ENCODE data around the gene SYNCRIP. TPM values are rescaled to one million over a fixed set of nuclear protein-coding genes. Genes with fewer than 3 reads are reported as not detected.
"Not testable (repeated sequence)": the region's sequence is repeated elsewhere in the genome, so short reads cannot be mapped to it uniquely, and the experiment has no call there.

Gene SYNCRIP
- 100 to 1,000 TPM; 142 to 150 TPM for total RNA-seq

DNA sequence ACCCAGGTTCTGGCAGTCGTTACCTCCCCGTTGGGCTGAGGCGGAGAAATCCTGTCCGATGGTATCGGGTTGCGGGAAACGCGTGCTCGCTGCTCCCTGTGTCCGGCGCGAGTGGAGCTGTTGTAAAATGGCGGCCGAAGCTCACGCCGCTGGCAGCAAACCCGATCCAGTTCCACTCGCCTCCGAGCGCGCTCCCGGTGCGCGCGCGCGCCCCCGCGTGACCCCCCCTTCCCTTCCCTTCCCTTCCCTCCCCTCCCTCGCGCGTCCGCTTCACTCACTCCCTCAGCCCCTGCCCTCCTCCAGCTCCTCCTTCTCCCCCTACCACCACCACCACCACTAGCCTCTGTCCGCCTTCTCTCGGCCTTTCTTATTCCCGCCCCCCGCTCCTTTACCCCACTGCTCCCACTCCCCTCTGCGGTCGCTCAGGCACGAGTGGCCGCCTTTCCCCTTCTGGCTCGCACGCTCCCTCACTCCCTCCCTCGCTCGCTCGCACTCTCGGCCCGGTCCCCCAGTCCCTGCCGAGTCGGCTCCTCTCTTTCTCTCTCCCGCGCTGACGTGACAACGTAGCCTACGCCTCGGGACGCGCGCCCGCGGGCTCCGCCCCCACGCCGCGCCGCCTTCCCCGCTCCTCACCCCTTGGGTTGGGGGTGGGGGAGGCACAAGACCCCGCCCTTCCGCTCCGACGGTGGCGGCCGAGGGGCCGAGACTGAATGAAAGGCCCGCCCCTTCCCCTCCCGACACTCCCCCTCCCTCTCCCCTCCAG lies at the start of gene SYNCRIP:
SYNCRIP (minus strand) TSS at position 113 of the 763 bp plus-strand sequence. CDS start 1,447 bp downstream, outside the sequence.
- Mint-ChIP-seq H3K36me3 (peaks cover 37% of the 10 kb centered on the region), H3K9me3 (peaks cover 4% of the 10 kb centered on the region), H3K27ac (peak within 1 kb of the TSS; percentile 90 to 94), H3K4me3 (peak within 1 kb of the TSS; percentile 99), H3K4me1 (ENCODE audit: low read depth in 2 of 2) (peaks cover 40 to 52% of the 10 kb centered on the region in 2 donors), H3K27me3 (no peaks in the 10 kb centered on the region)
- DNase-seq (ENCODE audit: low spot score) (peak; percentile 99), ATAC-seq (peak; percentile 90 to 93)

DNA sequence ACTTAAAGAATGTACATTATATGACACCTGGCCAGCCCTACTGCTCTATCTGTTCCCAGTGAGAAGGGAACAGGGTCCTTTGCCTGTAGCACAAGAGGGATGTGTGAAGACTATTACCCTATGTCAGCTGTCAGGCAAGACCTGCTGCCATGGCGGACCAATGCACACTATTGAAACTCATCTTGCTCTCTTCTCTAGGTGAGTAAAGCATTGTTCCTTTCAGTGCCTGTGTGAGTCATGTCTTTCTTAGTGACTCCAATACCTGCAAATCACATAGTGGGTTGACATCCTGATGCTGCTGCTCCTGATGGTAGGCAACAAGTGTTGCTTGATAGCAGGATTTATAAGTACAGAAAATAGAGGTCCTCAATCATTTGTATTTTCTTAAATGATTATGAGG lies 48.8 kb upstream of the SYNCRIP start:
- no peak for ATAC-seq
- peaks cover 9 to 11% of the 10 kb centered on the region in 2 donors for H3K27me3 Mint-ChIP-seq
- no peak overlapping the region for H3K4me3 Mint-ChIP-seq
- H3K27ac Mint-ChIP-seq = no peak overlapping the region
- H3K9me3 Mint-ChIP-seq = no peaks in the 10 kb centered on the region
- peaks cover under 1% of the 10 kb centered on the region for H3K36me3 Mint-ChIP-seq
- H3K4me1 Mint-ChIP-seq (ENCODE audit: low read depth in 2 of 2) = no peaks in the 10 kb centered on the region
- no peak for DNase-seq (ENCODE audit: low spot score)

DNA sequence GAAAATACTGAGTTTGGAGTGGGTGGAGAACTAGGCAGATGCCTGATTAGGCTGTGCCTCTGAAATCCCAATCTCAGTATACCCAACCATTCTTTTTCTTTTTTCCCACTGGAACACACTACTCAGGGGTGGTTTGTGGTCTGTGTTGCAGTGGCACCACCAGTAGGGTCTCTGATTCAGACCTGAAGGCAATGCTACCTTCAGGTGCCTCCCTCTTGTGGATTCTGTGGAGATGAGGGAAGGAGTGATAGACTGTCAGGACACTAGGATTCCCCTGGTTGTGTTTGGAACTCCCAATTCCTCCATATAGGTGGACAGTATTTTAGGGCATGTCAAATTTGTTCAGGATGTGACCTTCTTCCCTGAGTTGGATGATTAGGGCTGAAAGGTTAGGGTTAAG lies 47.4 kb upstream of the SYNCRIP start:
- Mint-ChIP-seq H3K27me3 (peaks cover 9 to 10% of the 10 kb centered on the region in 2 donors), H3K9me3 (no peaks in the 10 kb centered on the region), H3K4me3 (no peak overlapping the region), H3K27ac (no peak overlapping the region), H3K4me1 (ENCODE audit: low read depth in 2 of 2) (no peaks in the 10 kb centered on the region), H3K36me3 (no peaks in the 10 kb centered on the region)
- DNase-seq (ENCODE audit: low spot score) (no peak), ATAC-seq (no peak)

DNA sequence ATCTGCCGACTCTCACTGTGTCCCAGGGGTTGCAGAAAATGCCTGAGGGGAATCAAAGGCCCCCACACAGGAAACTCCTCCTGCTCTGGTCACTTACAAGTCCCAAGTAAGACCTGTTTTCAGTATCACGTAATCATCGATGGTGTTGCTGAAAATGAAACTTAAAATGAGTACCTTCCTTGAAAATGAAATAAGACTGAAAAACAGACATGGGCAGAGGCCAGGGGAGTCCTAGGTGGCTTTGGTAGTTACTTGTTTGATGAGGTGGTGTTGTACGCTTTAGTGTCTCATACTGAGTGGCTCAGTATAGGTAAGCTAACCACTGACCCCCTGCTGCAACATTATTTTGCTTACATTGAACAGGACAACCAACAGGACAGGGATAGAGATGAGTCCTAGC lies 43.0 kb upstream of the SYNCRIP start:
- no peak overlapping the region for H3K27ac Mint-ChIP-seq
- no peak for DNase-seq (ENCODE audit: low spot score)
- no peaks in the 10 kb centered on the region for H3K4me1 Mint-ChIP-seq (ENCODE audit: low read depth in 2 of 2)
- H3K4me3 Mint-ChIP-seq = peak overlapping the region; percentile 5
- ATAC-seq = peak in 1 of 2 donors; percentile 75
- H3K36me3 Mint-ChIP-seq = no peaks in the 10 kb centered on the region
- no peaks in the 10 kb centered on the region for H3K9me3 Mint-ChIP-seq
- H3K27me3 Mint-ChIP-seq = no peaks in the 10 kb centered on the region

DNA sequence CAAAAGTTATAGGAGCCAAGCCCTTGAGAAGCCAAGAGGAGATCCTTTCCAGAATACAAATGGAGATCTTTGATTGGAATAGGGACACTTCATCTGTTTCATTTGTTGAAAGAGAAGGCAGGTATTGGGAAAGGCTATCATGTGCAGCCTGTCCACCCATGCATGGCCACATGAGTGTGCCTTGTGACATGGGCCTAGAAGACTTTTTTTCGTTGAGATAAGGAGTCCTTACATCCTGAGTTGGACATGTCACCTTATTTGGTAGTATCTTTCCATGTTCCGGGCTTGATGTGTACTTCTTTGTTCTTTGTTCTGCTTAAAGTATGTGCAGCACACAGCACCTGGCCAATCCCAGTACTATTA lies 42.1 kb upstream of the SYNCRIP start:
- Mint-ChIP-seq H3K36me3 (no peaks in the 10 kb centered on the region), H3K4me3 (no peak overlapping the region), H3K4me1 (ENCODE audit: low read depth in 2 of 2) (peaks cover 0 to 2% of the 10 kb centered on the region in 2 donors), H3K27ac (no peak overlapping the region), H3K9me3 (no peaks in the 10 kb centered on the region), H3K27me3 (no peaks in the 10 kb centered on the region)
- ATAC-seq (no peak), DNase-seq (ENCODE audit: low spot score) (no peak)

DNA sequence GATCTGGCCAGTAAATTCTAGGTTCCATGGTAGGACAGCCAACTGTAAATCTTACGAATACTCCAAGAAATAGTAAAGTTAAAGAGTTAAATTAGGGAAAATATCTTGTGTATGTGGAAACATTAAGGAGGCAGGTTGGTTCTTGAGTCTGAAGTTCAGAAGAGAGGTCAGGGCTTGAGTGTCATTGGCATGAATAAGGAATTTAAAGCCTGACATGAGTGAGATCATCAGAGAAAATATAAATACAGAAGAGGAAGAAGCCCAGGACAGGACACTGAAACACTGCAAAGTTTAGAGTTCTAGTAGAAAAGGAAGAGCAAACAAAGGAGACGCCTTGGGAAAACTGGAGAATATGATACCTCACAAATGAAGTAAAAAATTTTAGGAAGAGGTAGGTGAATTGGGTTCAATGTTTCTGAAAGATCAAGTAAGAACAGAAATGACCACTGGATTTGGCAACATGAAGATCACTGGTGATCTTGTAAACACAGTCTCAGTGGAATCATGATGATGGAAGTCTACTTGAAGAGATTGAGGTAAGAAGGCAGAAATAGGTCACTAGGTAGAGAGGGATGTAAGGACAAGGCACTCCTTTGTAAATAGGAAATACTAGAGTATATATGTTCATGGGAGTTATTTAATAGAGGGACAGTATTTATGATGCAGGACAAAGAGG lies 41.6 kb upstream of the SYNCRIP start:
- H3K36me3 Mint-ChIP-seq = no peaks in the 10 kb centered on the region
- DNase-seq (ENCODE audit: low spot score) (no peak), ATAC-seq (no peak)
- no peak overlapping the region for H3K27ac Mint-ChIP-seq
- peaks cover 0 to 5% of the 10 kb centered on the region in 2 donors for H3K4me1 Mint-ChIP-seq (ENCODE audit: low read depth in 2 of 2)
- H3K4me3 Mint-ChIP-seq = no peak overlapping the region
- no peaks in the 10 kb centered on the region for H3K27me3 Mint-ChIP-seq
- H3K9me3 Mint-ChIP-seq = no peaks in the 10 kb centered on the region

DNA sequence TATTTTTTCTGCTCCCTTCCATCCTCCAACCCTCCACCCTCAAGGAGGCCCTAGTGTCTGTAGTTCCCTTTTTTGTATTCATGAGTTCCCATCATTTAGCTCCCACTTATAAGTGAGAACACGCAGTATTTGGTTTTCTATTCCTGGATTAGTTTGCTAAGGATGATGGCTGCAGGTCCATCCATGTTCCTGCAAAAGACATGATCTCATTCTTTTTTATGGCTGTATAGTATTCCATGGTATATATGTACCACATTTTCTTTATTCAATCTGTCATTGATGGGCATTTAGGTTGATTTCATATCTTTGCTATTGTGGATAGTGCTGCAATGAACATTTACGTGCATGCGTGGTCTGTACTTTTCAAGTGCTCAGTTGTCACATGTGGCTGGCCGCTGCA lies 39.2 kb upstream of the SYNCRIP start:
- peaks cover 15% of the 10 kb centered on the region for H3K36me3 Mint-ChIP-seq
- H3K9me3 Mint-ChIP-seq; DNase-seq (ENCODE audit: low spot score); H3K27ac Mint-ChIP-seq; ATAC-seq; H3K27me3 Mint-ChIP-seq: not testable (repeated sequence)
- peak overlapping the region; percentile 25 for H3K4me3 Mint-ChIP-seq
- peaks cover 12 to 20% of the 10 kb centered on the region in 2 donors for H3K4me1 Mint-ChIP-seq (ENCODE audit: low read depth in 2 of 2)

DNA sequence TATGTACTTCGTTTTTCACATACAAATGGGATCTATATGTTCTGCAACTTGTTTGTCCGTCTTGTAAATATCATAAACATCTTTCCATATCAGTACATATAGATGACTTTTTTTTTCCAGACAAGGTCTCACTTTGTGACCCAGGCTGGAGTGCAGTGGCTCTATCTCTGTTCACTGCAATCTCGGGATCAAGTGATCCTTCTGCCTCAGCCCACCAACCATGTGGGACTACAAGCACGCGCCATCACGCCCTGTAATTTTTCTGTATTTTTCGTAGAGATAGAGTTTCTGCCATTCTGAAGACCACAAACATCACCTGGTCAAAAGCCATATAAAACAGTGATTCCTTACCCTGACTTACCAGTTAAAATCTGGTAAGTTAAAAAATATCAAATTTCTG lies 37.7 kb upstream of the SYNCRIP start:
- H3K27ac Mint-ChIP-seq = peak overlapping the region in 1 of 2 donors; percentile 98
- ATAC-seq (no peak), DNase-seq (ENCODE audit: low spot score) (no peak)
- H3K9me3 Mint-ChIP-seq = no peaks in the 10 kb centered on the region
- H3K4me3 Mint-ChIP-seq = peak overlapping the region; percentile 98
- H3K27me3 Mint-ChIP-seq = no peaks in the 10 kb centered on the region
- H3K4me1 Mint-ChIP-seq (ENCODE audit: low read depth in 2 of 2) = peaks cover 27 to 35% of the 10 kb centered on the region in 2 donors
- peaks cover 28% of the 10 kb centered on the region for H3K36me3 Mint-ChIP-seq

DNA sequence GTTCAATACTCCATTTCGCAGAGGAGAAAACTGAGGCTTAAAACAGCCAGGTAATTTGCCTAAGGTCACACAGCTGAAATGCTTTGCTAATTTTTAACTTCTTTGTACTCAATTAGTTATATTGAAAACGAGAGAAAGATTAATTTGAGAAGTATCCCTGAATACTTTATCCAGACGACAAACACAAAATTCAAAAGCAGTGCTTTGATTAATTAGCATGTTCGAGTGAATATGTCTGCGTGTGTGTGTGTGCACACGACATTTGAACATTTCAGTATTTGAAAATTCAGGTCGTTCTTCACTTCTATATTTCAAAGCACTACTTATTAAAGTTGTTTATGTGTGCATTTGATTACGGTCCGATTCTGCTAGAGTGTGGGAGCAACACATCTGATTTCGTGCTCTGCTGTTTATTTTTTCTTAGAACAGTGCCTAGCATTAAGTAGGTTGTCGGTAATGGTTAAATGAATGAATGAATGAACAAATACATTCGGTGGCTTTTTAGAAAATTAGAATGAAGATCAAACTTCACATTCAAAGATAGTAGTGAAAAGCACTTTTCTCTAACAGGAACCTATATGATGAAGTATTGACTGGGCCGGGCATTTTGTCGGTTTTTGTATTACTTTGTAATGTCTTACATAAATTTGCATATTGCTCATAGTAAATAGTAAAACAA lies 36.9 kb upstream of the SYNCRIP start:
- DNase-seq (ENCODE audit: low spot score) = no peak
- H3K36me3 Mint-ChIP-seq = peaks cover 28% of the 10 kb centered on the region
- no peaks in the 10 kb centered on the region for H3K27me3 Mint-ChIP-seq
- ATAC-seq = no peak
- H3K4me1 Mint-ChIP-seq (ENCODE audit: low read depth in 2 of 2) = peaks cover 31 to 43% of the 10 kb centered on the region in 2 donors
- no peaks in the 10 kb centered on the region for H3K9me3 Mint-ChIP-seq
- peak overlapping the region in 1 of 2 donors; percentile 98 for H3K27ac Mint-ChIP-seq
- H3K4me3 Mint-ChIP-seq = peak overlapping the region; percentile 98

DNA sequence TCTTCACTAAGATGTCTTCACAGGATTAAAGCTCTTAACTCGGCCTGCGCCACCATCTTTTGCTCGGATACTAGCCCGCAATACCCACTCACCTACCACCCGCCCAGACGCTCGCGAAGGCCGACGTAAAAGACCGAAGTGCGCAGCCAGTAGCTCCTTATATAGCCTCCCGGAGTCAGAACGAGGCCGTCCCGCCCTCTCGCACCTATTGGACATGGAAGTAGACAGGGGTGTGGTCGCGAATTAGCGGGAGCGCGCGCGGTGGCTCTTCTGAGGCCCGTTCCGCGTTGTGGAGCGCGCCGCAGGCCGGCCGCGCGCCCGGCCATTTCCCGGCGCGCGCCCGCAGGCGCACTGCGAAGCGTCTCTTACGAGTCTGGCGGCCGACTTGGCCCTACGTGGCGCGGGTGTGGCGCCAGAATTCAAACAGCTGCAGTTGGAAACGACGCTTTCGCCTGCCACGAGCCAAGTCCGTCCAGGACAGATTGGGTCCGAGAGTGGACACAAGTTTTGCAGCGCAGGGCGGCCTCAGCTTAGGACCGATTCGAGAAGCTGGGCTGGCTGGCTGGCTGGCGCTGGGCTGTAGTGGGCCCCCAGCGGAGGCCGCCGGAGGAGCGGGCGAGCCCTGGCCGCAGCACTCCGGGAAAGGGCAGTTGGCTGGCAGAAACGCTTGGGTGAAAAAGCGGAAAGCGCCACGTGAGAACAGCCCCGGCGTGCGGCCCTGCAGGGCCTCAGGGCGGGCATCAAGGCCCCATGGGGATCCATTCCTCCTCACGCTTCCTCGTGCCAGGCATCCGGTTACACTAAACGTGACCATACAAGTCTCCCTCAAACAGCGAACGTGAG lies 36.1 kb upstream of the SYNCRIP start:
- peaks cover 35 to 51% of the 10 kb centered on the region in 2 donors for H3K4me1 Mint-ChIP-seq (ENCODE audit: low read depth in 2 of 2)
- peak overlapping the region; percentile 98 to 99 for H3K27ac Mint-ChIP-seq
- peak overlapping the region; percentile 98 for H3K4me3 Mint-ChIP-seq
- DNase-seq (ENCODE audit: low spot score) (peak; percentile 99), ATAC-seq (peak; percentile 96 to 97)
- H3K36me3 Mint-ChIP-seq = peaks cover 34% of the 10 kb centered on the region
- H3K27me3 Mint-ChIP-seq = no peaks in the 10 kb centered on the region
- H3K9me3 Mint-ChIP-seq = no peaks in the 10 kb centered on the region

DNA sequence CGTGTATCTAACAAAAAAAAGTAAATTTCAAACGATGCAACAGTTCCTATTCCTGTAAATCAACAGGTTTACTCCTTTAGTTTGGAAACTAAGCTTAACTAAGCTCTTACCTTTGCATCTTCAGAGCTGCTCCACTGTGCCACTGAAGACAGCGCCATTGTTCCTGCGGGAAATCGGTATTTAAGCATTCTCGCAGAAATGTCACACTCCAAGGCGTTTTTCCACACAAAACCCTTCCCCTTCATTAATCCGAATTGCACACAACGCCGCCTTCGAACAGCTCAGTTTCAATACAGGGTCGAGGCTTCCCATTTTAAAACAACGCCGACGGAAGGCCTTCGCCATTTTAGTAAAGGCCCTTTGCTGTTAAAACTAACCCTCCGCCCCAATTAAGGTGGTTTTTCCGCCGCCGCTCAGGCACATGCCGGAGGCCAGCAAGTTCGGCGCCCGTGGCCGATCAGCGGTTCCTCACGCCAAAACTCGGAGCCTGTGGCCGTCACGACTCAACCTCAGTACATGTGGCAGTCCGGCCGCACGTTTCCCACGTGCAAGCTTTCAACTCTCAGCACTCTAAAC lies 35.4 kb upstream of the SYNCRIP start:
- H3K9me3 Mint-ChIP-seq = no peaks in the 10 kb centered on the region
- H3K27ac Mint-ChIP-seq = peak overlapping the region; percentile 98 to 99
- H3K27me3 Mint-ChIP-seq = no peaks in the 10 kb centered on the region
- peaks cover 41 to 56% of the 10 kb centered on the region in 2 donors for H3K4me1 Mint-ChIP-seq (ENCODE audit: low read depth in 2 of 2)
- peak overlapping the region; percentile 98 for H3K4me3 Mint-ChIP-seq
- ATAC-seq (peak in 1 of 2 donors; percentile 0), DNase-seq (ENCODE audit: low spot score) (no peak)
- H3K36me3 Mint-ChIP-seq = peaks cover 36% of the 10 kb centered on the region

DNA sequence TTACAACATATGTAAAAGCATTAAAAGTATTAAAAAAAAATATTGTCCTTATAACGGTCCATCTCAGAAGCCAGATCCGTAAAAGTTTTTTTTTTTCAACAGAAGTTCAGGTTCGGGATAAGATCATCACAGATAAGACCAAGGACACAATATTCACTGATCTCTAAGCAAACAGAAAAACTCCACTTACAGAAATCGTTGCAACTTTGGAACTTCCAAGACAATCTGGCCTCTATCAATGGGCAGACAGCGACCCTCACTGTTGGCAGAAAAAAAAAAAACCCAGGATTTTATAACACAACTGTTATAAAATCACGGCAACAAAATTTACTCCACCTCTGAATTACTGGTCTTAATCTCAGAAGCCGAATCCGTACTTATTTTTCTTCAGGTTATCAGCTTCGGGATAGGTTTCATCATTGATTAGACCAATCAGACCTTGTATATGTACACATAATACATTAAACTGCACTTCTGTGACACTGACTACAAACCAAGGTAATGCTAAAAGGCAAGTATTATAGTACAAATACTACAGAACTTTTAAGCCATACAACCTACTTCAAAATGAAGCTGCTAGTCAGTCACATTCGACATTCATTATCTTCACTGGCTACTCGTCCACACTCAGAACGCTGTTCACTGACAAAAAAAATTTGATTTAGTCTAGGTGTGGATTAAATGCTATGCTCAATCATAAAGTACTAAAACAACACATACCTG lies 34.7 kb upstream of the SYNCRIP start:
- Mint-ChIP-seq H3K27ac (peak overlapping the region; percentile 98 to 99), H3K4me1 (ENCODE audit: low read depth in 2 of 2) (peaks cover 43 to 62% of the 10 kb centered on the region in 2 donors), H3K4me3 (peak overlapping the region; percentile 98), H3K27me3 (no peaks in the 10 kb centered on the region), H3K36me3 (peaks cover 36% of the 10 kb centered on the region), H3K9me3 (no peaks in the 10 kb centered on the region)
- DNase-seq (ENCODE audit: low spot score) (no peak), ATAC-seq (no peak)

Data from natural killer cell treated with Interleukin-12 subunit alpha and Interleukin-12 subunit beta and Interleukin-15 and Interleukin-18, amount 100 ng/mL, for 72 hours (primary cell).